GM10266 (cell line): ENCODE measurements around the gene APH1B.
A peak's percentile ranks its signal among the peaks of the same experiment; 100 is the strongest.

Source experiments
- DNase-seq: peaks from one replicate; pipeline ENCODE4 v3.0.0; 2012; ENCODE audit errors: extremely low spot score
- TF ChIP-seq, protein P1 (sequence below): IDR thresholded peaks from 2 replicates; pipeline ENCODE4 v1.5.1; 2012; ENCODE audit warnings: mild to moderate bottlenecking, low read depth; ENCODE audit not compliant: control insufficient read depth, insufficient read depth; ENCODE audit errors: missing control alignments

APH1B gene

DNA sequence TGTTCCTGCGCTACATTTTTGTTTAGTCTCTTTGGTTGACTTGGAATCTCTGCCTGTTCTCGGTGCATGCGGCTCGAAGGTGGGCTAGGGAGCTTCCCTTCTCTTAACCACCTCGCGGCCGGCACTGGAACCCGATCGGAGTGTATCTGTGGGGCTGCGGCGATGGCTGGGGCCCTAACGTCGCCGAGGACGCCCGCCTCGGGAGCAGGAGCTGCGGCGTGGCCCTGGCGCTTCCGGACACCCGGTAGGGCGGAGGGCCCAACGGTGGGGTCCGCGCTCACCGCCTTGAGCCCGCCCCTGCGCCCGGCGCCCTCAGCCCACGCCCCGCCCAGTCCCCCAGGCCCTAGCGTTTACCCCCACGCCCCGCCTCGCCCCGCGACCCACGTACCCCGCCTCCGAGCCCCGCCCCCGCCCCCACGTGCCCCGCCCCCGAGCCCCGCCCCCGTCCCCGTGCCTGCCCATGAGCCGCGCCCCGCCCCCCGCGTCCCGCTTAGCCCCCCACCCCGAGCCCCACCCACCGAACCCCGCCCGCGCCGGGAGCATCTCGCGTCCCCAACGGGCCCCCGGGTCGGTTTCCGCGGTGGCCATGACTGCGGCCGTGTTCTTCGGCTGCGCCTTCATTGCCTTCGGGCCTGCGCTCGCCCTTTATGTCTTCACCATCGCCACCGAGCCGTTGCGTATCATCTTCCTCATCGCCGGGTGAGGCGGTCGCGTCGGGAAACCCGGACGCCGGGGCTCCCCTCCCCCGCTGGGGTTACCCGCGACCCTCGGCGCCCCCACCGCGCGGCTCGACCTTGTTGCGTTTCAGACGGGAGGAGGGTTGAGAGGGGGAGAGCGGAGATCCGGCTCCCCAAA is at the start of gene APH1B:
Gene APH1B, plus strand, starts transcription at position 568 of the 855 bp plus-strand sequence. Its CDS starts 19 bp downstream, at position 587.
- TF ChIP-seq, protein P1, sequence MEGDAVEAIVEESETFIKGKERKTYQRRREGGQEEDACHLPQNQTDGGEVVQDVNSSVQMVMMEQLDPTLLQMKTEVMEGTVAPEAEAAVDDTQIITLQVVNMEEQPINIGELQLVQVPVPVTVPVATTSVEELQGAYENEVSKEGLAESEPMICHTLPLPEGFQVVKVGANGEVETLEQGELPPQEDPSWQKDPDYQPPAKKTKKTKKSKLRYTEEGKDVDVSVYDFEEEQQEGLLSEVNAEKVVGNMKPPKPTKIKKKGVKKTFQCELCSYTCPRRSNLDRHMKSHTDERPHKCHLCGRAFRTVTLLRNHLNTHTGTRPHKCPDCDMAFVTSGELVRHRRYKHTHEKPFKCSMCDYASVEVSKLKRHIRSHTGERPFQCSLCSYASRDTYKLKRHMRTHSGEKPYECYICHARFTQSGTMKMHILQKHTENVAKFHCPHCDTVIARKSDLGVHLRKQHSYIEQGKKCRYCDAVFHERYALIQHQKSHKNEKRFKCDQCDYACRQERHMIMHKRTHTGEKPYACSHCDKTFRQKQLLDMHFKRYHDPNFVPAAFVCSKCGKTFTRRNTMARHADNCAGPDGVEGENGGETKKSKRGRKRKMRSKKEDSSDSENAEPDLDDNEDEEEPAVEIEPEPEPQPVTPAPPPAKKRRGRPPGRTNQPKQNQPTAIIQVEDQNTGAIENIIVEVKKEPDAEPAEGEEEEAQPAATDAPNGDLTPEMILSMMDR = no peak
- DNase-seq = peak; percentile 90

DNA sequence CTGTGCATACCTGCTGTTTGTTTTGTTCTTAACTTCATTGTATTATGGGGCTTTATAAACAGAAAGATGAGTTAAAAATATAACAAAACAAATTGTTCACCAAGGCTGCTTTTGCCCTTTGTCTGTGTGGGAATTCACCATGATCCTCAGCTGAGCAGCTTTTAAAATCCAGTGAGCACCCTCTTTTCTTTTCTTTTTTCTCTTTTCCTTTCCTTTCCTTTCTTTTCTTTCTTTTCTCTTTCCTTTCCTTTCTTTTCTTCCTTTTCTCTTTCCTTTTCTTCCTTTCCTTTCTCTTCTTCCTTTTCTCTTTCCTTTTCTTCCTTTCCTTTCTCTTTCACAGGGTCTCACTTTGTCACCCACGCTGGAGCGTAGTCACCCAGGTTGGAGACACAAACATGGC is 49.7 kb upstream of the APH1B start:
- TF ChIP-seq, protein P1 = no peak
- no peak for DNase-seq

DNA sequence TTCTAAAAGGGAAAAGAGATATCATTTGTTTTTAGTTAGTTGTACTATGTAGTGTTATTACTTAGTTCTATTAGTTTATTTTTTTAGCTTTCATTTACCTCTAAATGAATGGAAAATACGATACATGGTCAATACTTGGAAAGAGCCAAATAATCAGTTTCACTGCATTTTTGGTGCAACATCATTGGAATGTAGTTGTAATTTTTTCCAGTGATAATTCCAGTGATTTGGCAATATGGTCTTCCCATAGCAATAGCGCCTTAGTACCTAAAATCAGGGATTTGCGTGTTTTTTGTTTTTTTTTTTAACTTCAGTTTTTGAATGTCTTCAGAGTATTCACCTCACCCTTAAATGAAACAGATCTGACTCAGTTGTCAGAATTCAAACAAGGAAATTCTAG is 46.2 kb upstream of the APH1B start:
- DNase-seq = no peak
- TF ChIP-seq, protein P1 = no peak

DNA sequence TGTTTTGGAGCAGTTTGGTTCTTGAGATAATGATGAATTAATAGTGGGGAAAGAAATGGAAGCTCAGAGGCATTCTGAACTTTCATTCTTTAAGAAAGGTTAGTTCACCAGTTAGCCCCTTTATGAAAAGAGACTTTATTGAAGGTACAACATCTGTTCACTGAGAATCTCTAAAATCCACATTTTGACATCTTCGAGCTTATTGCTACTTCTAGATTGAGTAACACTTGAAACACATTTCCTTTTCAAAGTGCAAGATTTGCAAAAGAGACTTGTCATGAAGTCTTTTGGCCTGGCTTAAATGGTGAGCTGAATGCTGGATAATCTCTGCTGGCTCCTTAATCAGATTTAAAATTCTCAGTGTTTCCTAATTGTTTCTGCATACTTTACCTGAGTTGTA is 45.7 kb upstream of the APH1B start:
- DNase-seq = no peak
- TF ChIP-seq, protein P1 = no peak

DNA sequence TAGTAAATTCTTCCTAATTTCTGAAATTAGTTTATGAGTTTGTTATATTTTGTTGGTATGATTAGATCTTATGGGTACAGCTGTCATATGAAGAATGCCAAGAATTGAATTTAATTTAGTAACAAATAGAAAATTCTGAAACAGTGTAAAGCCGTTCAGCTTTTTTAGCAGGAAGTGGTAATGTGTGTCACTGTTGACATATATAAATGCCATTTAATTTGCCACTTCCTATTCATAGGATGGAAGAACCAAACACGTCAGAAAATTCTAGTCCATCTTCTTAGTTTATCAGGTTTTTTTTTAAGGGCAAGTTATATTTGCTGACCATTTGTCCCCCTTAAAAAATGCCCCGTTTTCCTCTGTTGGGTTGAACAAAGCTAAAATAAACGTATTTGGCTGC is 45.0 kb upstream of the APH1B start:
- DNase-seq = no peak
- TF ChIP-seq, protein P1 = no peak

DNA sequence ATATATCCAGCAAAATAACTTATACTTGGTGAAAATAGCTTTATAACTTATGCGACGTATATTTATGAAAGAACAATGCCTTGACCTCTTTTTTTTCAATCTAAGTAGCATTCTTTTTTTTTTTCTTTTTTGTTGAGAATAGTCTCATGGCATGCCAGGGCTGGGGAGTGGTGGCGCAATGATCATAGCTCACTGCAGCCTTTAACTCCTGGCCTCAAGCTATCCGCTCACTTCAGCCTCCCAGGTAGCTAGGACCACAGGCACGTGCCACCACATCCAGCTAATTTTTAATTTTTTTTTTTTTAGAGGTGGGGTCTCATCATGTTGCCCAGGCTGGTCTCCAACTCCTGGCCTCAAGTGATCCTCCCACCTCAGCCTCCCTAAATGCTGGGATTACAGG is 44.5 kb upstream of the APH1B start:
- DNase-seq = no peak
- TF ChIP-seq, protein P1 = no peak

DNA sequence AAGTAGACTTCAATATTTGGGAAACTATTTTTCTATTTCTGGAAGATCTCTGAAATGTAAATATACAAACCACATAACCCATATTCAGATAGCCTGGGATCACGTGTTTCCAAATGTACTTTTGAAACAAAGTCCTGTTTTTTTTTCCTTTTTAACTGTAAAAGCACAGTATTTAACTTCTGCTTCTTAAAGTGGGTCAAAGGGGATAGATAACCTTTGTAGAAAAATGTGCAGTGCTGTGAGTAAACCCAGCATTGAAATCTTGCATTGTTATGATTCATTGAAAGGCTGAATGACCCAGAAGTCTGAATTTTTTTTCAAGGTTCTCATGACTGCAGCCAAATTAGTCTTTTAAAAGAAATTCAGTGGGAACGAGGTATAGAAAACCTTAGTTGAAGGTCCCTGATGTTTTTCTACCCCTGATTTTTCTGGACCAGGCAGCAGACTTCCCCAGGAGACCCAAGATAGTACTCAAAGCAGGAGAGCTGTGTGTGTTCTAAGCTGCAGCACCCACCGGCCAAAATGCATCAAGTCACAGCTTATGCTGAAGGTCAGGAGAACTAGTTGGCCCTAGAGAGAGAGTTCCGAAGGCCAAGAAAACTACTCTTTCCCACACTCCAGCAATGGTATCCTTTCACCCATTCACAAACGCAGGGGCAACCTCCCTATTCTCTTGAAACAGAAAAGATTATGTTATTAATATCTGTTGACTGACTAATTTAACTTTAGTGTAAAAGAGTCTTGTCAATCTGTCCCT is 43.6 kb upstream of the APH1B start:
- DNase-seq = no peak
- TF ChIP-seq, protein P1 = no peak
